Measurements from ENCODE around the gene PTPN14.

GRCh38 chr1:214441119-214441518 is 110.3 kb downstream of the PTPN14 start:
- TF ChIP-seq CTCF (conservative IDR thresholded peaks at IDR 0.05; ENCODE audit: low read depth in 2 of 2) (no peak), POLR2AphosphoS5 (IDR thresholded peaks at IDR 0.05; ENCODE audit: low read depth) (no peak), JUNB (IDR thresholded peaks at IDR 0.05; ENCODE audit: unreplicated experiment) (no peak), EZH2 (IDR thresholded peaks at IDR 0.05; ENCODE audit: low read depth, unreplicated experiment) (no peak), ETS1 (IDR thresholded peaks at IDR 0.05) (no peak), CREB1 (CRISPR knock-in tag; IDR thresholded peaks at IDR 0.05; ENCODE audit: low read depth) (no peak), EZH2phosphoT487 (IDR thresholded peaks at IDR 0.05; ENCODE audit: unreplicated experiment) (no peak), NANOG (IDR thresholded peaks at IDR 0.05; ENCODE audit: borderline replicate concordance) (no peak), REST (IDR thresholded peaks at IDR 0.05; ENCODE audit: unreplicated experiment) (no peak), ZNF114 (CRISPR knock-in tag; IDR thresholded peaks at IDR 0.05) (no peak)

All from GM23338 (cell line).